ENCODE measurements around the gene PLSCR1. TPM values are rescaled to one million over a fixed set of nuclear protein-coding genes. Genes with fewer than 3 reads are reported as not detected.

The PLSCR1 gene
- total and polyA plus RNA-seq, 9 of the 15 experiments (the other 6 are each of a cell fraction or from before 2014, with no cell fraction given): 40.6 to 122 (median 69.1) TPM

DNA sequence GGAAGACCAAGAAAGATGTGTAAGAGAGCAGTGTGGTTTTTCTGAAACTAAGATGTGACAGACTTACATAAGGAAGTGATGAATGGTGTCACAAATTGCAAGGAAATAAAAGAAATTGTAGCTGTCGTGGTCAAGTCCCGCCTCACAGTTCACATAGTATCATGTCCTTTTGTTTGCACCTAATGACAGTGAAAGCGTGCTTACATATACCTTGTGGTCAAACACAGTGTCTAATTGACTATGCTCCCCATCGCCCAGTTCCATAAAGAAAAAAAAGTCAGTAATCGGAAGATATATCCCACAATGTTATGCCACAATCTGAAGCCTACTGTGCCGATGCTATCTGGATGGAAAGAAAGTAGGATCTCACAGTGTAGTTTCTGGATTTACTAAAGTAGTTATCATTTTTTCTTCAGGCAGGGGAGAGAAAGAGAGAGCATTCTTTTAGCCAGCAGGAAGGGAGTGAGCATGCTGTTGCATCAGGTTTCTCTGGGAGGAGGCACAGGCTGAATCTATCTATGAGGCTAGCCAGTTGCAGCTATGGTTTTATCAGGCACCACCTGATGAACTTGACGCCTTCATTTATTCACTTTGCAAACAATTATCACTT is 9.8 kb upstream of the PLSCR1 start (continued):
- TF ChIP-seq HDAC3 (IDR thresholded peaks at IDR 0.05; ENCODE audit: borderline replicate concordance, partially characterized antibody) (peak; percentile 32), COPS2 (conservative IDR thresholded peaks at IDR 0.05) (no peak), KAT2B (IDR thresholded peaks at IDR 0.05; ENCODE audit: low read depth, low read length) (no peak), HEY1 (CRISPR knock-in tag; IDR thresholded peaks at IDR 0.05; ENCODE audit: borderline replicate concordance) (no peak), GABPA (tag; conservative IDR thresholded peaks at IDR 0.05; ENCODE audit: low read depth) (0 out of 2 replicates have a peak, but pooled peaks have one; percentile 12), RBM14 (IDR thresholded peaks at IDR 0.05; ENCODE audit: borderline replicate concordance, insufficient read depth, low read depth, low read length) (no peak), ZNF584 (CRISPR knock-in tag; IDR thresholded peaks at IDR 0.05; ENCODE audit: low read depth) (peak; percentile 65; the same call in 1 of the 2 replicates), NFRKB (IDR thresholded peaks at IDR 0.05; ENCODE audit: low read depth) (peak; percentile 80; the same call in 1 of the 2 replicates), LEF1 (IDR thresholded peaks at IDR 0.05) (peak; percentile 24; the same call in 1 of the 2 replicates), DPF2 (IDR thresholded peaks at IDR 0.05) (peak; percentile 75; the same call in 1 of the 2 replicates), ZNF77 (CRISPR knock-in tag; IDR thresholded peaks at IDR 0.05) (no peak), NFATC3 (IDR thresholded peaks at IDR 0.05) (0 out of 2 replicates have a peak, but pooled peaks have one; percentile 39), CBFA2T3 (IDR thresholded peaks at IDR 0.05) (peak; percentile 53), ZC3H8 (IDR thresholded peaks at IDR 0.05) (no peak), CBFB (CRISPR knock-in tag; IDR thresholded peaks at IDR 0.05) (no peak), ZNF699 (CRISPR knock-in tag; IDR thresholded peaks at IDR 0.05; ENCODE audit: insufficient replicate concordance) (no peak)
- TF ChIP-seq, protein P1, sequence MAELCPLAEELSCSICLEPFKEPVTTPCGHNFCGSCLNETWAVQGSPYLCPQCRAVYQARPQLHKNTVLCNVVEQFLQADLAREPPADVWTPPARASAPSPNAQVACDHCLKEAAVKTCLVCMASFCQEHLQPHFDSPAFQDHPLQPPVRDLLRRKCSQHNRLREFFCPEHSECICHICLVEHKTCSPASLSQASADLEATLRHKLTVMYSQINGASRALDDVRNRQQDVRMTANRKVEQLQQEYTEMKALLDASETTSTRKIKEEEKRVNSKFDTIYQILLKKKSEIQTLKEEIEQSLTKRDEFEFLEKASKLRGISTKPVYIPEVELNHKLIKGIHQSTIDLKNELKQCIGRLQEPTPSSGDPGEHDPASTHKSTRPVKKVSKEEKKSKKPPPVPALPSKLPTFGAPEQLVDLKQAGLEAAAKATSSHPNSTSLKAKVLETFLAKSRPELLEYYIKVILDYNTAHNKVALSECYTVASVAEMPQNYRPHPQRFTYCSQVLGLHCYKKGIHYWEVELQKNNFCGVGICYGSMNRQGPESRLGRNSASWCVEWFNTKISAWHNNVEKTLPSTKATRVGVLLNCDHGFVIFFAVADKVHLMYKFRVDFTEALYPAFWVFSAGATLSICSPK (IDR thresholded peaks at IDR 0.05; ENCODE audit: borderline replicate concordance): no peak
- TF ChIP-seq, protein P2, sequence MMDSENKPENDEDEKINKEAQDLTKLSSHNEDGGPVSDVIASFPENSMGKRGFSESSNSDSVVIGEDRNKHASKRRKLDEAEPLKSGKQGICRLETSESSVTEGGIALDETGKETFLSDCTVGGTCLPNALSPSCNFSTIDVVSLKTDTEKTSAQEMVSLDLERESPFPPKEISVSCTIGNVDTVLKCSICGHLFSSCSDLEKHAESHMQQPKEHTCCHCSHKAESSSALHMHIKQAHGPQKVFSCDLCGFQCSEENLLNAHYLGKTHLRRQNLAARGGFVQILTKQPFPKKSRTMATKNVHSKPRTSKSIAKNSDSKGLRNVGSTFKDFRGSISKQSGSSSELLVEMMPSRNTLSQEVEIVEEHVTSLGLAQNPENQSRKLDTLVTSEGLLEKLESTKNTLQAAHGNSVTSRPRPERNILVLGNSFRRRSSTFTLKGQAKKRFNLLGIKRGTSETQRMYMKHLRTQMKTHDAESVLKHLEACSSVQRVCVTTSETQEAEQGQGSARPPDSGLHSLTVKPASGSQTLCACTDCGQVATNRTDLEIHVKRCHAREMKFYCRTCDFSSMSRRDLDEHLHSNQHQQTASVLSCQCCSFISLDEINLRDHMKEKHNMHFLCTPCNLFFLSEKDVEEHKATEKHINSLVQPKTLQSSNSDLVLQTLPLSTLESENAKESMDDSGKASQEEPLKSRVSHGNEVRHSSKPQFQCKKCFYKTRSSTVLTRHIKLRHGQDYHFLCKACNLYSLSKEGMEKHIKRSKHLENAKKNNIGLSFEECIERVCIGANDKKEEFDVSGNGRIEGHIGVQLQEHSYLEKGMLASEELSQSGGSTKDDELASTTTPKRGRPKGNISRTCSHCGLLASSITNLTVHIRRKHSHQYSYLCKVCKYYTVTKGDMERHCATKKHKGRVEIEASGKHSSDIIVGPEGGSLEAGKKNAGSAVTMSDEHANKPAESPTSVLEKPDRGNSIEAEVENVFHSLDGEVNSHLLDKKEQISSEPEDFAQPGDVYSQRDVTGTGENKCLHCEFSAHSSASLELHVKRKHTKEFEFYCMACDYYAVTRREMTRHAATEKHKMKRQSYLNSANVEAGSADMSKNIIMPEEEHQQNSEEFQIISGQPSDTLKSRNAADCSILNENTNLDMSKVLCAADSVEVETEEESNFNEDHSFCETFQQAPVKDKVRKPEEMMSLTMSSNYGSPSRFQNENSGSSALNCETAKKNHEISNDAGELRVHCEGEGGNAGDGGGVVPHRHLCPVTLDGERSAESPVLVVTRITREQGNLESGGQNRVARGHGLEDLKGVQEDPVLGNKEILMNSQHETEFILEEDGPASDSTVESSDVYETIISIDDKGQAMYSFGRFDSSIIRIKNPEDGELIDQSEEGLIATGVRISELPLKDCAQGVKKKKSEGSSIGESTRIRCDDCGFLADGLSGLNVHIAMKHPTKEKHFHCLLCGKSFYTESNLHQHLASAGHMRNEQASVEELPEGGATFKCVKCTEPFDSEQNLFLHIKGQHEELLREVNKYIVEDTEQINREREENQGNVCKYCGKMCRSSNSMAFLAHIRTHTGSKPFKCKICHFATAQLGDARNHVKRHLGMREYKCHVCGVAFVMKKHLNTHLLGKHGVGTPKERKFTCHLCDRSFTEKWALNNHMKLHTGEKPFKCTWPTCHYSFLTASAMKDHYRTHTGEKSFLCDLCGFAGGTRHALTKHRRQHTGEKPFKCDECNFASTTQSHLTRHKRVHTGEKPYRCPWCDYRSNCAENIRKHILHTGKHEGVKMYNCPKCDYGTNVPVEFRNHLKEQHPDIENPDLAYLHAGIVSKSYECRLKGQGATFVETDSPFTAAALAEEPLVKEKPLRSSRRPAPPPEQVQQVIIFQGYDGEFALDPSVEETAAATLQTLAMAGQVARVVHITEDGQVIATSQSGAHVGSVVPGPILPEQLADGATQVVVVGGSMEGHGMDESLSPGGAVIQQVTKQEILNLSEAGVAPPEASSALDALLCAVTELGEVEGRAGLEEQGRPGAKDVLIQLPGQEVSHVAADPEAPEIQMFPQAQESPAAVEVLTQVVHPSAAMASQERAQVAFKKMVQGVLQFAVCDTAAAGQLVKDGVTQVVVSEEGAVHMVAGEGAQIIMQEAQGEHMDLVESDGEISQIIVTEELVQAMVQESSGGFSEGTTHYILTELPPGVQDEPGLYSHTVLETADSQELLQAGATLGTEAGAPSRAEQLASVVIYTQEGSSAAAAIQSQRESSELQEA (IDR thresholded peaks at IDR 0.05; ENCODE audit: low read depth): no peak

Data from K562 (cell line).